ENCODE results near the gene ZFP92.

Gene ZFP92

DNA sequence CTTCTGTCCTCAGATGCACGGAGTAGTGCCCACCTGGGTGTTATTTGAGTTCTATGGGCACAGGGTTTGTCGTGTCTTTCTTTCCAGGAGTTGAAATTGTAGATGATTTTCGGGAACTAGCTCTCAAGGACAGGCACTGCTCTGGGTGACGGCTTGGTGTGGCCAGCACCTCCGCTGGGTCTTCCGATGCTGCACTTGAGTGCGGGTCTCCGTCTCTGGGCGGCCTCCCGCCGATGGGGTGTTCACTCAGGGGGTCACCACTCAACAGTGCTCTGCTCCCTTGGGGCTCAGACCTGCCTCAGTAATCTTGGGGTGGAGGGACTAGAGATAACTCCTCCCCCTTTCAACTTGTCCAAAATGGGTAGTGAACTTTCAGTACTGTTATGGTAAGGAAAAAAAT is 2.5 kb downstream of the ZFP92 start:
- TF ChIP-seq, protein P1, sequence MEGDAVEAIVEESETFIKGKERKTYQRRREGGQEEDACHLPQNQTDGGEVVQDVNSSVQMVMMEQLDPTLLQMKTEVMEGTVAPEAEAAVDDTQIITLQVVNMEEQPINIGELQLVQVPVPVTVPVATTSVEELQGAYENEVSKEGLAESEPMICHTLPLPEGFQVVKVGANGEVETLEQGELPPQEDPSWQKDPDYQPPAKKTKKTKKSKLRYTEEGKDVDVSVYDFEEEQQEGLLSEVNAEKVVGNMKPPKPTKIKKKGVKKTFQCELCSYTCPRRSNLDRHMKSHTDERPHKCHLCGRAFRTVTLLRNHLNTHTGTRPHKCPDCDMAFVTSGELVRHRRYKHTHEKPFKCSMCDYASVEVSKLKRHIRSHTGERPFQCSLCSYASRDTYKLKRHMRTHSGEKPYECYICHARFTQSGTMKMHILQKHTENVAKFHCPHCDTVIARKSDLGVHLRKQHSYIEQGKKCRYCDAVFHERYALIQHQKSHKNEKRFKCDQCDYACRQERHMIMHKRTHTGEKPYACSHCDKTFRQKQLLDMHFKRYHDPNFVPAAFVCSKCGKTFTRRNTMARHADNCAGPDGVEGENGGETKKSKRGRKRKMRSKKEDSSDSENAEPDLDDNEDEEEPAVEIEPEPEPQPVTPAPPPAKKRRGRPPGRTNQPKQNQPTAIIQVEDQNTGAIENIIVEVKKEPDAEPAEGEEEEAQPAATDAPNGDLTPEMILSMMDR (IDR thresholded peaks at IDR 0.05), result no peak

DNA sequence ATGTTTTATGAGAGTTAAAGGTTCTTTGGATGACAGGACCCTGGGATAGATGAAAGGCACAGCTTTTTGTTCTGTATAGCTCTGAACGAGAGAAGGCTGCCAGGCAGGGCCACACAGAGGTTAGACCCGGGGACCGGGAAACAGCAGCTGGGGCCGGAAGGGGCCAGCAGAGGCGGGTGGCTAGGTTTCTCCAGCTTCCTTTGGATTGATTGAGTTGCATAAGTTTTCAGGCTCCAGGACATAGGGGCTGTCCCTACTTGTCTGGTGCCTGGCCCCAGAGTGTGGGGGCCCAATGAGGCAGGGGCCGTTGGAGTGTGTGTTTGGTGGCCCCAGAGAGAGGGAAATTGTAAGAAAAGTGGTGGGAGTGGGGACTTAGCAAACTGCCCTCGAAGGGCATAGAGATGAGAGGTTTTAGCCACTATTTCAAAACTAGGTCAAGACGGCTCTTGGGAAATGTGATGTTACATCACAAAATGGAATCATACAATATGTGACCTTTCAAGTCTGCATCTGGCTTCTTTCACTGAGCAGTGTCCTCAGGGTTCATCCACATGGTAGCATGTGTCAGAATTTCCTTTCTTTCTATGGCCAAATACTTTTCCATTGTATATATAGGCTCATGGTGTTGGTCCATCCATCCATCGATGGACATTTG is 3.7 kb downstream of the ZFP92 start:
- TF ChIP-seq, protein P1 (IDR thresholded peaks at IDR 0.05), result no peak

DNA sequence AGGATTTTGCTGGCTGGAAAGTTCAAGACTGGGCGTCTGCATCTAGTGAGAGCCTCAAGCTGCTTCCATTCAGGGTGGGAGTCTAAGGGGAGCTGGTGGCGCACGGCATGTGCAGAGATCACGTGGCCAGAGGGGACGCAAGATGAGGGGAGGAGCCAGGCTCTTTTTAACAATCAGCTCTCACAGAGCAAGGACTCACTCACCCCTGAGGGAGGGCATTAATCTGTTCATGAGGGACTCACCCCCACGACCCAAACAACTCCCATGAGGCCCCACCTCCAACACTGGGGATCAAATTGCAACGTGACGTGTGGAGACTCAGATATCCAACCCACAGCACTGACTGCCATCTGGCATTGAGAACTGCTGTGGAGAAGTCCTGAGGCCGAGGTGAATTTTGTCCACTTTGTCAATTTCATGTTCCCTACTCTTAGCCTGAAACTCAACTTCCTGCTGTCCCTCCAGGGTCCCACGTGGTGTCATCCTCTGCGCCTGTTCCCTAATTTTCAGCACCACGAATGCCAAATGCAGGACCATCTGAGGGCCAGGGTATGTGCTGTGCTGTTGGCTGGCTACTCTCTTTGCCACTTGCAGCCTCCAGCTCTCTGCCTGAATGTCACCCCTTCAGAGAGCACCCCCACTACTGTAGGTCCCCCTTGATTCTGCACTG is 5.6 kb downstream of the ZFP92 start:
- TF ChIP-seq, protein P1 (IDR thresholded peaks at IDR 0.05), result no peak

DNA sequence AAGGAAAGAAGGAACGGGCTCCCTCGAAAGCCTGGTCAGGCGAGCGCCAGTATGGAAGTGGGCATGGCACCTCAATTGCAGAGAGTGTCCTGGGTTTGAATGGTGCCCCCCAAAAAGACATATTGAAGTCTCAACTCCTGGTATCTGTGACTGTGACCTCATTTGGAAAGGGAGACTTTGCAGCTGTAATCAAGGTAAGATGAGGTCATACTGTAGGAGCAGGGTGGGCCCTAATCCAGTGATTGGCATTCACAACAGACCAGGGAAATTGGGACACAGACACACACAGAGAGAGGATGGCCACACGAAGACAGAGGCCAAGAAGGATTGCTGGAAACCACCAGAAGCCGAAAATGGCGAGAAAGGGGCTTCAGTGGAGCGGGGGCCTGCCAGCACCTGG is 6.4 kb downstream of the ZFP92 start:
- TF ChIP-seq, protein P1 (IDR thresholded peaks at IDR 0.05), result no peak

DNA sequence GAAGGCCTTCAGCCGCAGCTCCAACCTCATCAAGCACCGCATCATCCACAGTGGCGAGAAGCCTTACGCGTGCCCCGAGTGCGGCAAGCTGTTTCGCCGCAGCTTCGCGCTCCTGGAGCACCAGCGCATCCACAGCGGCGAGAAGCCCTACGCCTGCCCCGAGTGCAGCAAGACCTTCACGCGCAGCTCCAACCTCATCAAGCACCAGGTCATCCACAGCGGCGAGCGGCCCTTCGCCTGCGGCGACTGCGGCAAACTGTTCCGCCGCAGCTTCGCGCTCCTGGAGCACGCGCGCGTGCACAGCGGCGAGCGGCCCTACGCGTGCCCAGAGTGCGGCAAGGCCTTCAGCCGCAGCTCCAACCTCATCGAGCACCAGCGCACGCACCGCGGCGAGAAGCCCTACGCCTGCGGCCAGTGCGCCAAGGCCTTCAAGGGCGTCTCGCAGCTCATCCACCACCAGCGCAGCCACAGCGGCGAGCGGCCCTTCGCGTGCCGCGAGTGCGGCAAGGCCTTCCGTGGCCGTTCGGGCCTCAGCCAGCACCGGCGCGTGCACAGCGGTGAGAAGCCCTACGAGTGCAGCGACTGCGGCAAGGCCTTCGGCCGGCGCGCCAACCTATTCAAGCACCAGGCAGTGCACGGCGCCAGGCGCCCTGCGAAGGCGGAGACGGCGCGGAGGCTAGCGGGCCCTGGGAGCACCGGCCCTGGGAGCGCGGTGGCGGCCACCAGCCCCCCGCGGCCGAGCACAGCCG is 9.8 kb downstream of the ZFP92 start:
- TF ChIP-seq, protein P1 (IDR thresholded peaks at IDR 0.05), result no peak

DNA sequence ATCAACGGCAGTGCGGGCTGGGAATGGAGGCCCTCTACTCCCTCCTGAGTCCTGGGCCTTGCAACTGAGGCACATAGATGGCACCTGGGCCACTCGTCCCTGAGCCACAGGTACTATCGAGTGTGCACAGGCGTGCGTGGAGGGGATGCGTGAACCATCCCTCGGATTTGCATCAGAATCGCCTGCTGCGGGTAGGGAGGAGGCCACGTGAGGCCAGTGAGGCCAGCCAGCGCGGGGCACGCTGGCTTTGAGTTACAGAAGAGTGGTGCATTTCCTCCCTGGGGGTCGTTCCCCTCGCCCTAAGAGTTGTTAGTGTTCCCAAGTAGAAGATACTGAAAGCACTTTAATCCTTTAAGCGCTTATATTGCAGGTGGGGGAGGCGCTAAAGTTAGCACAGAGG is 10.6 kb downstream of the ZFP92 start:
- TF ChIP-seq, protein P1 (IDR thresholded peaks at IDR 0.05), result no peak

DNA sequence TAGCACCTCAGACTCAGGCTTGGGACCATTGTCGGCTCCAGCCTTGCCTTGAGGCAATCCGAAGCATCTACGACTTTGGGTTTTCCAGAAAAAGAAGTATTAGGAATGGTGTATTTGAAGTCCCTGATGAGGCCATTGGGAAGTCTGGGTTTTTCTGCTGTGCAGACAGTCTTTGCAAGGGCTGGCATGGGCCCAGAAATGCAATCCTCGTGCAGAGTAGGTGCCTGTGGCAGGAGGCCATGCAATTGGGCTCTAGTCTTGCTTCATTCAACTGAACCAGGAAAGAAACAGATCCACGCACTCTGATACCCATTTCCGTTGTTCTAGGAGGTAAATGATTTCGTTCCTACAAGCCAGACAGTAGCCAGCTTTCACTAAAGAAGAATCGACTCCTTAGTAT is 12.4 kb downstream of the ZFP92 start:
- TF ChIP-seq, protein P1 (IDR thresholded peaks at IDR 0.05), result no peak

All from LNCAP (cell line).